Posterior vena cava (tissue), 2 donors: Measurements from ENCODE around the gene ZPR1. TPM values are rescaled to one million over a fixed set of nuclear protein-coding genes. Genes with fewer than 3 reads are reported as not detected.
A peak's percentile ranks its signal among the peaks of the same experiment; 100 is the strongest.
"Not testable (repeated sequence)": the region's sequence is repeated elsewhere in the genome, so short reads cannot be mapped to it uniquely, and the experiment has no call there.

Source experiments
- DNase-seq: peaks from one replicate; pipeline ENCODE4 v3.0.0-alpha.2; 2020; ENCODE audit warnings: low spot score
- intact Hi-C, 2 donors: fragments of 100-400 bp; cut with DNase I; formaldehyde crosslinking; loops; one replicate each; pipeline versions ENCODE4 v1.14.1 to v1.14.2; 2022 to 2023
- total RNA-seq, 2 donors: library from RNA; stranded (reverse); fragmentation: NEBNext Ultra II Directional; extraction: Animal tissue kit (Norgen Biotek cat#: 25700); gene quantifications; one replicate each; pipeline ENCODE4 v1.2.1, GENCODE V29; 2021
- donor health status: DM: yes; HTN: yes; CAD: no.
- donor health status: DM: yes; HTN: yes; CAD: no.

Gene ZPR1
- total RNA-seq, 2 donors from 2014 or later: 38.8 to 44.6 TPM

DNA sequence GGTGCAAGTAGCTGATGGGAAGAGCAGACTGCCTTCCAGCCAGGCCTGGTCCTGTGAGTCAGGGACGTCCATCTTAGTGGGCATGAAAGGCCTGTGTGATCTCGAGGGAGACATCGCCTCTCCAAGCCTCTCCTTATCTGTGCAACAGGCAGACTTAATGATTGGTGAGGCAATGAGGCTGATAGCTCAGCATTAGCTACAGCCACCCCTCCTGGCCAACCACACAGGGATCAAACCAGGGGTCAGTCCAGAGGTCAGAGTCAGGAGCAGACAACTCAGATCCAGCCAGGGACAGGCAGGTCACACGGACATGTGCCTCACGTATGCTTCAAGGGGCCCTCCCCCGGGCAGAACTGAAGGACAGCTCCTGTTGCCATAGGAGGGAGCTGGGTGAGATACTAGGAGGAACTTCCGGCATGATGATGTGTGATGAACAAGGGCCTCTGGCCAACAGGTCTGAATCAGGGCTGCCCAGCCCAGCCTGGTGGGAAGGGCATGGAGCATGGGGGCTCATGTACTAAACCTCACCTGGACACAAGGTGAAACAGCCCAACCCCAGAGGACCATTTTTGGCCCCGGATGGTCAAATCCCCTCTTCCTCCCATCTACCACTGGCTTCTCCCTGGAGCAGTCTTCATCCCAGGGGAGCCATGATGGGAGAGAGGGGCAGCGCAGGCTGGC lies 39.1 kb upstream of the ZPR1 start:
- intact Hi-C loops: no loop called here
- peak; percentile 77 for DNase-seq

GRCh38 chr11:116825854-116826750 lies 38.3 kb upstream of the ZPR1 start:
- intact Hi-C loops: no loop called here
- peak; percentile 69 for DNase-seq

GRCh38 chr11:116825434-116825833 lies 37.6 kb upstream of the ZPR1 start:
- no peak for DNase-seq
- intact Hi-C loops: no loop called here

DNA sequence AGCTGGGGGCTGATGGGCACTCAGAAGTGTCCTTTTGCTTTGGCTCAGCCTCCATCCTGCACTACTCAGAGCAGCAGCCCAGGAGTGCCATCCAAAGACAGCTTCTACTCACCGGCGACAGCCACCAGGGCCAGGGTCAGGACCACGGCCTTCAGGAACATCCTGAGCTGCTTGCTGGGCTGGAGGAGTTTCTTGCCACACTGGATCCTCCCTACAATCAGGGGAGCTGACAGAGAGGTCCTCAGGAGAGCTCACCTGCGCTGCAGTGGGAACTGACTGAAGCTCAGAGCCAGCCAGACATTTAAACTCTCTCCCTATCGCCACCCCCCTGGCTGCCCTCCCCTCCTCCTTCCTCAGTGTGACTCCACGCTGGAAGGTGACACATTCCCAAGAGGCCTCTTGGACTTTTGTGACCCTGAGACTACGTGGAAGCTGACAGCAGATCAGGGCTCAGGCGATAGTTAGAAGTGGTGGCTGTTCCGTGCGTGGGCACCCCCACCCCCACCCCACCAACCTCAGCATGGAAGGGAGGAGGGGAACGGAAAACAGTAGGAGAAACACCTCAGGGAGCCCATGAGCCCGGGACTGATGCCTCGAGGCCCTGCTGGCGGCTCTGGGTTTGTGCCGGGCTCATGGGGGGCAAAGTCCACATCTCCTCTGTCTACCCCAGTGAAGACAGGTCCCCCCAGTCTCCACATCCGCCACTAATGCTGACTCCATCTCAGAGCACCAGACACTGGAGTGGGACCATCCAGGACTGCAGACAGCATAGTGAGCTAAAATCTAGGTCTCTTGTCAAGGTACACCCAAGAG lies 35.4 kb upstream of the ZPR1 start, which contains the start of gene APOA4:
APOA4 (minus strand) TSS at position 274 of the 813 bp plus-strand sequence; CDS start at position 161, 113 bp downstream.
- intact Hi-C loops: no loop called here
- no peak for DNase-seq

DNA sequence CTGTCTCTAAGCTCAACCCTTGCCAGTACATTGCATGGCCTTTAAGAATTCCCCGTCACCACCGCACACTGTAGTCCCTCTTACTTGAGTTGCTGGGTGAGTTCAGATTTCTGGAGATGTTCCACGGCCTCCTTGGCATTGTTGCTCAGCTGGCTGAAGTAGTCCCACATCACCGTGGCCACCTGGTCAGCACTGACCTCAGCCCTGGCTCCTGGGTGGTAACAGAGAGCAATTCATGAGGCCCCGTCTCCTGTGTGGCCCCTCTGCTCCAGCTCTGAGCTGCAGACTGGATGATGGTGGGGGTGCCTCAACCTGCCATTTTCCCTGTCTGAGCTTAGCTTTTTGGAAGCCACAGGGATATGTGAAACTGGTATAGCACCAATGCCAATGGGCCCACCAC lies 34.8 kb upstream of the ZPR1 start:
- intact Hi-C loops: no loop called here
- no peak for DNase-seq

DNA sequence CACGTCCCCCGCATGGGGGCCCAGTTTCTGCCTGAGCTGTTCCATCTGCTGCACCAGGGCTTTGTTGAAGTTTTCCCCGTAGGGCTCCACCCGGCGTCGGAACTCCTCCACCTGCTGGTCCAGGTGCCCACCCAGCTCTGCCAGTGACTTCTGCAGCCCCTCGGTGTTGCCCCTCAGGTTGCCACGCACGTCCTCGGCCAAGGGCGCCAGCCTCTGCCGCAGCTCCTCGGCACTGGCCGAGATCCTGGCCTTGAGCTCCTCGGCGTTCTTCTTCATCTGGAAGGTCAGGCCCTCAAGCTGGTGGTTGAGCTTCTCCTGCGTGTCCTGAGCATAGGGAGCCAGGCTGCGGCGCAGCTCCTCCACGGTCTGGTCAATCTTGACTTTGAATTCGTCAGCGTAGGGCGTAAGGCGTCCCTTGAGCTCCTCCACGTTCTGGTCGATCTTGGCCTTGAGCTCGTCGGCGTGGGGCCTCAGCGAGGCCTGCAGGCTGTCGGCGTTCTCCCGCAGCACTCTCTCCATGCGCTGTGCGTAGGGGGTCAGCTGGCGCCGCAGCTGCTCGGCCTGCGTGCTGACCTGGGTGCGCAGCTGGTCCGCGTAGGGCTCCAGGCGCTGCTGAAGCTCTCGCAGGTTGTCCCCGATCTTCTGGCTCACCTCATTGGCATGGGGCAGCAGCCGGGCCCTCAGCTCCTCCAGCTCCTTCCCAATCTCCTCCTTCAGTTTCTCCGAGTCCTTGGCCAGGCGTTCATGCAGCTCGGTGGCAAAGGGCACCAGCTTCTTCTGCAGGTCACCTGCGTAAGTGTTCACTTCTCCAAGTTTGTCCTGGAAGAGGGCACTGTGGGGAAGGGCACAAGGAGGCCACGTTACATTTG lies 33.5 kb upstream of the ZPR1 start:
- peak; percentile 75 for DNase-seq
- intact Hi-C loops: no loop called here

DNA sequence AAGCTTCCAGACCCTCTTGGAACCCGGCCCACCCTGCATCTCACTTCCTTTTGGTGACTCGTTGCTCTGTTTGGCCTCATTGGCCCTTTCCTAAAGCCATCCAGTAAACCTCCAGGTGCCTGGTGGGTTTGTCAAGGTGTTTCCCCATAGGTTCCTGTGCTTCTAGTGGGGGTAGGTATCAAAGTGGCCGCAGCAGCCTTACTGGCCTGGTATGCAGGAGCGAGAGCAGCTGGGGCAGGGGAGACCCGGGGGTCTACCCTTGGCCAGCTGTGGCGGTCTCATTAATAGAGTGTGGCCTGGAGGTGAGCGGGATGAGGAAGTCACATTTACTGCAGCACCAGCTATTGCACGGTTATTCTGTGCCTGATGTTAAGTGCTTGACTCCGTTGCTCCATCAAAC lies 31.2 kb upstream of the ZPR1 start:
- intact Hi-C loops: no loop called here
- DNase-seq: no peak

- intact Hi-C loops: no loop called here
These were observed 26.7 kb upstream of the ZPR1 start for GRCh38 chr11:116814502-116814901.

GRCh38 chr11:116813781-116814471 lies 26.1 kb upstream of the ZPR1 start:
- intact Hi-C loops: no loop called here
- no peak for DNase-seq

More at GRCh38 chr11:116814502-116814901, 26.7 kb upstream of the ZPR1 start:
- DNase-seq: no peak

DNA sequence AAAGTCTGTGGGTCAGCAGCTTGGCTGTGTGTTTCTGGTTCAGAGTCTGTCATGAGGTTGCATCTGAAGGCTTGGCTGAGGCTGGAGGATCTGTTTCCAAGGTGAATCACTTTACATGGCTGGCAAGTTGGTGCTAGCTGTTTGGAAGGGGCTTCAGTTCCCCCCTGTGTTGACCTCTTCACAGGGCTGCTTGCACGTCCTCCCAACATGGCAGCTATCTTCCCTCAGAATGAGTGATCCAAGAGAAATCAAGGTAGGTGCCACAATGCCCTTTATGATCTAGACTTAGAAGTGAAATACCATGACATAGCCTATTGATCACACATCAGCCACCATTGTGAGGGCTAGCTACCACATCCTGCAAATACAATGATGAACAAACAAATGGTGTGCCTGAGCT lies 25.3 kb upstream of the ZPR1 start:
- DNase-seq: no peak
- intact Hi-C loops: no loop called here

- no peak for DNase-seq
- intact Hi-C loops: no loop called here
These were observed 24.3 kb upstream of the ZPR1 start for GRCh38 chr11:116812109-116812508.

DNA sequence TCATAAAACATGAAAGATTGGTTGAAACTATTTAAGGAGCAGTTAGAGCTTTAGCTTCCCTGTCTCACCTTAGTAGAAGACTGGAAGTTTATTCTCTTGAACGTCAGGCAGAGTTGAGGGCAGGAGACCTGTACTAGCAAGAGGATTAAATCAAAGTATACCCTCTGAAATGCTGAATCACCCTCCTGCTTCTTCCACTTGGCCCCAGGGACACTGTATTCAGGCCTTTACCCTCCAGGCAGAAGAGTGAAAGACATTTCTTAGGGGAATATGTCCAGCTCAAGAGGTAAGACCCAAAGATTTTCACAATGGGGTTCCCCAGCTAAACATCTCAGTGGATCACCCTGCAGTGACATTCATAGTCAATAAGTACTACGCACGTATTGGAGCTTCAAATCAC lies 23.4 kb upstream of the ZPR1 start:
- intact Hi-C loops: no loop called here
- DNase-seq: no peak

- intact Hi-C loops: no loop called here
- no peak for DNase-seq
These were observed 20.7 kb upstream of the ZPR1 start for GRCh38 chr11:116808262-116809175.

GRCh38 chr11:116807601-116808261 lies 19.9 kb upstream of the ZPR1 start:
- intact Hi-C loops: no loop called here
- DNase-seq: no peak

DNA sequence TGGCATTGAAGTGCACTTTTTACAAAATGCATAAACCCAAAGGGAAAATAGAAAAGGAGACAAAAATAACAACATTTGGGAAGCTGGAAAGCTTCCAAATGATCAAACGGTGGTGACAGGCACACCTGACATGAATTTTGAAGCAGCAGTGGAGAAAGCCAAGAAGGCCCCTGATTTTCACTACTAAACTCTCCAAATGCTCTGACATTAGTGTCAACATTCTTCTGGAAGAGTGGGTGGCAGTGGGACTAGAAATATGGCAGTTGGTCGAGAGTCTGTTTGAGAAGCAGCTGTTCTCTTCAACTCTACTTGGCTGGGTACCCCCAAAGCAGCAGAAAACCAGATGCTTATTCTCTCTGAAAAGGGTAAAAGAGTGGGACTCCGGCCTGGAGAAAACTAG lies 16.2 kb upstream of the ZPR1 start:
- no peak for DNase-seq
- intact Hi-C loops: no loop called here

DNA sequence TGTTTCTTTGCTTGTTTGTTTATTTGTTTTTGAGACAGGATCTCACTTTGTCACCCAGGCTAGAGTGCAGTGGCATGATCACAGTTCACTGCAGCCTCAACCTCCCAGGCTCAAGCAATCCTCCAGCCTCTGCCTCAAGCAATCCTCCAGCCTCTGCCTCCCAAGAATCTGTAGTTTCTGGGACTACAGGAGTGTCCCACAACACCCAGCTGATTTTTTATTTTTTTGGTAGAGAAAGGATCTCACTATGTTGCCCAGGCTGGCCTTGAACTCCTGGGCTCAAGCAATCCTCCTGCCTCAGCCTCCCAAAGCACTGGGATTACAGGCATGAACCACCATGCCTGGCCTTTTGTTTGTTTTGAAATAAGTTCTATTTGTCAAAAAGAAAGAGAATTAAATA lies 13.8 kb upstream of the ZPR1 start:
- intact Hi-C loops, DNase-seq: not testable (repeated sequence)

- intact Hi-C loops: no loop called here
- DNase-seq: no peak
These were observed 12.8 kb upstream of the ZPR1 start for GRCh38 chr11:116800610-116801009.
